Measurements from ENCODE around the gene PARP6. TPM values are rescaled to one million over a fixed set of nuclear protein-coding genes. Genes with fewer than 3 reads are reported as not detected.

PARP6 gene
- total and polyA plus RNA-seq, 9 of the 15 experiments (the other 6 are each of a cell fraction or from before 2014, with no cell fraction given): 14.8 to 83.2 (median 28.3) TPM

GRCh38 chr15:72231833-72232478, 40.4 kb downstream of the PARP6 start (continued):
- TF ChIP-seq RREB1 (CRISPR knock-in tag; IDR thresholded peaks at IDR 0.05): no peak
- TF ChIP-seq TBL1XR1 (IDR thresholded peaks at IDR 0.05; ENCODE audit: low read length in 2 of 2): peak in 1 of 2 experiments; percentile 86; a peak in 2 of 4 replicates
- peak; percentile 62; the same call in 1 of the 2 replicates for TF ChIP-seq KAT7 (CRISPR knock-in tag; IDR thresholded peaks at IDR 0.05; ENCODE audit: borderline replicate concordance)
- TF ChIP-seq JUN (IDR thresholded peaks at IDR 0.05; ENCODE audit: borderline replicate concordance, low read depth, low read length): peak; percentile 38; the same call in 1 of the 2 replicates
- TF ChIP-seq JUN (CRISPR knock-in tag; IDR thresholded peaks at IDR 0.05; ENCODE audit: borderline replicate concordance): no peak
- TF ChIP-seq HDAC3 (IDR thresholded peaks at IDR 0.05; ENCODE audit: borderline replicate concordance, partially characterized antibody): peak; percentile 81
- TF ChIP-seq ARID1B (IDR thresholded peaks at IDR 0.05): peak; percentile 94
